T follicular helper cell (primary cell): ENCODE results near the gene VEGFB.

Experiments used
- DNase-seq: peaks from one replicate; pipeline ENCODE4 v3.0.0-alpha.2; 2020; ENCODE audit warnings: low read depth

Gene VEGFB

DNA sequence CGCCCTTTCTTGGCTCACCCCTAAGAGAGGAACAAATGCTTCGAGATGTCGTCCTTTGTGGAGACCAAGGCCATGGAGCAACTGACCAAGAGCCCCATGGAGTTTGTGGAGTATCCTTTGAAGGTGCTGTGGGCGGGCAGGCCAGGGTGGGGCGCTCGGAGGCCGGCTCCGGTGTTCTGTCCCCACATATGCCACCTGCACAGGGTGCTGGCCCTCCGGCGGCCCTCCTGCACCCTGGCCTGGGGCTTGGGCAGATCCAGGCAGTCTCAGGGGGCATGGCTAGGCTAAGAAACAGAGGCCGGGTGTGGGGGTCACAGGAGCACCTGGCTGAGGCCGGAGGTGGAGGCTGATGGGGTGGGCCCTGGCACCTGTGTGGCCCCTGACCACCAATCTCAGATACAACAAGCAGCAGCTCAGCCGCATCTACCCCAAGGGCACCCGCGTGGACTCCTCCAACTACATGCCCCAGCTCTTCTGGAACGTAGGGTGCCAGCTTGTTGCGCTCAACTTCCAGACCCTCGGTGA, 27.2 kb downstream of the VEGFB start:
- no peak for DNase-seq

DNA sequence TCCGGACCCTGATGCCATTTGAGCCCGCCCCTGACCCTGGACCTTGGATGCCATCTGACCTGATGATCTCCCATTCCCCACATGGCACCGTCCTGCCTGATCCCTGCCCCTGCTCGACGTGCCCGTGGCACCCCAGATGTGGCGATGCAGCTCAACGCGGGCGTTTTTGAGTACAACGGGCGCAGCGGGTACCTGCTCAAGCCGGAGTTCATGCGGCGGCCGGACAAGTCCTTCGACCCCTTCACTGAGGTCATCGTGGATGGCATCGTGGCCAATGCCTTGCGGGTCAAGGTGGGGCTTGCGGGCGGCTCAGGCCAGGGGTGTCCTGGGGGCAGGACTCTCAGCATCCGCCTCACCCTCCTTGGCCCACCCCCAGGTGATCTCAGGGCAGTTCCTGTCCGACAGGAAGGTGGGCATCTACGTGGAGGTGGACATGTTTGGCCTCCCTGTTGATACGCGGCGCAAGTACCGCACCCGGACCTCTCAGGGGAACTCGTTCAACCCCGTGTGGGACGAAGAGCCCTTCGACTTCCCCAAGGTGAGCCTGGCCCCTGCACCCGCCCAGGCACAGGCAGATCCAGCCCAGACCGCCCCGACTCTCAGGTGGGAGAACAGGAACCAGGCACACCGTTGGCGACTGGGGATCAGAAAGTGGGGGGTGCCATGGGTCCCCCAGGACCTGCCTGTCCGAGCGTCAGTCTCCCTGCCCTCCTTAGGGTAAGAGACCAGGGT, 28.1 kb downstream of the VEGFB start:
- no peak for DNase-seq

DNA sequence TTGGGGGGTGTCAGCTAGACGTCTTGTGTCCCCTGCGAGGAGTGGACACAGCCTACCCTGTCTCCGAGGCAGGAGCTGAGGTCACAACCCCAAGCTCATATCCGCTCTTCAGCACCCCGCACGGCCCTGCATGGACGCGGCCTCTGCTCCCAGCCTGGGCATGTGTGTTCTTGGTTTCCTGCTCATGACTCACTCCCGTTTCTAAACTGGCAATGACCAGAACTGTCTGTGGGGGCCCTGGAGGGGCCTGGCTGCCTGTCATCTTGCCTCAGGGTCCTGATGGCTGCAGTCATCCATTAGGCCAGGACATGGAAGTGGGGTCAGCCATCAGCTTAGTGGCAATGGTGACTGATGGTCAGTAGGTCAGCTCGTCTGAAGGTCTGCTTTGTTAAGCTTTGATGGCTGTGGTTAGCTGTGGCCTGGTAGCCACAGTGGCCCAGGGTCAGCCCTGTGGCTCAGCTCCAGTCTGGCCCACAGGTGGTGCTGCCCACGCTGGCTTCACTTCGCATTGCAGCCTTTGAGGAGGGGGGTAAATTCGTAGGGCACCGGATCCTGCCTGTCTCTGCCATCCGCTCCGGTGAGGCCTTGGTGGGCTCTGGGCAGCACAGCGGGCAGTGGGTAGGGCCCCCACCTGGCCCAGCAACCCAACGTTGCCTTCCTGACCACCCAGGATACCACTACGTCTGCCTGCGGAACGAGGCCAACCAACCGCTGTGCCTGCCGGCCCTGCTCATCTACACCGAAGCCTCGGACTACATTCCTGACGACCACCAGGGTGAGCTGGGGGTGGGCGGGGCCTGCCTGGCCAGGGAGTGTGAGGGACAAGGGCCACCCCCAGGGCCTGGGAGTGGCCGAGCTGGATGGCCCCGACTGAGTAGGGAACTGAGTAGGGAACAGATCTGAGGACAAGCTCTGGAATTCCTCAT, 28.9 kb downstream of the VEGFB start:
- DNase-seq, result no peak

DNA sequence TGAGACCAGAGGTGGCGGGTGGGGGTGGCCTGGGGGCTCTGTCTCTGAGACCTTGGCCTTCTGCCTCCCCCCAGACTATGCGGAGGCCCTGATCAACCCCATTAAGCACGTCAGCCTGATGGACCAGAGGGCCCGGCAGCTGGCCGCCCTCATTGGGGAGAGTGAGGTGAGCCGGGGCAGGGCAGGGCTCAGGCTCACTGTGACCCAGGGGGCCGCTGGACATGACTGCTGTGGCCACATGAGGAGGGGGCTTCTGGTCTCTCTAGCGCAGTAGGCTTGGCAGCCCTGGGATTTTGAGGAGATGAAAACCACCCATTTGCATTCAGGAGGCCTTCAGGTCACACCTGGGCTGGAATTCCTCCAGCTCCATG, 29.5 kb downstream of the VEGFB start:
- no peak for DNase-seq

DNA sequence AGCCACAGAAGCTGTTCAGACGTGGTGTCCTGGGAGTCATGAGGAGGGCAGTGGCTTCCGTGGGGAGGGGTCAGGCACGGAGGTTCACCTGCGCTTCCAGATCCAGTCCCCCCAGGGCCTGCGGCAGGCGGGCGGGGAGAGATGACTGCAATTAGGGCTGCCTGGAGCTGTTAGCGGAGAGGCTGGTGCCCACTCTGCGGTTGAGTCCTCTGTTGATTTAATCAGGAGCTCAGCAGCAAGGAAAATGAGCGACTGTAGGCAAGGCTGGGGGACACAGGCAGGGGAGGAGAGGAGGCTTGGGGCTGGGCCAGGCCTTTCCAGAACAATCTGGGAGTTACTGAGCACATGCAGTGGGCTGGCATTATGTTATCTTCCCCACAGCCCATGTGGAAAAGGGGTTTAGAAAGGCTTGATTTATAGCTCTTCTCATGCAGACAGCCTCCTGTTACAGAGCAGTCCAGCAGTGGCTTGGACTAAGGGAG, 30.0 kb downstream of the VEGFB start:
- no peak for DNase-seq

DNA sequence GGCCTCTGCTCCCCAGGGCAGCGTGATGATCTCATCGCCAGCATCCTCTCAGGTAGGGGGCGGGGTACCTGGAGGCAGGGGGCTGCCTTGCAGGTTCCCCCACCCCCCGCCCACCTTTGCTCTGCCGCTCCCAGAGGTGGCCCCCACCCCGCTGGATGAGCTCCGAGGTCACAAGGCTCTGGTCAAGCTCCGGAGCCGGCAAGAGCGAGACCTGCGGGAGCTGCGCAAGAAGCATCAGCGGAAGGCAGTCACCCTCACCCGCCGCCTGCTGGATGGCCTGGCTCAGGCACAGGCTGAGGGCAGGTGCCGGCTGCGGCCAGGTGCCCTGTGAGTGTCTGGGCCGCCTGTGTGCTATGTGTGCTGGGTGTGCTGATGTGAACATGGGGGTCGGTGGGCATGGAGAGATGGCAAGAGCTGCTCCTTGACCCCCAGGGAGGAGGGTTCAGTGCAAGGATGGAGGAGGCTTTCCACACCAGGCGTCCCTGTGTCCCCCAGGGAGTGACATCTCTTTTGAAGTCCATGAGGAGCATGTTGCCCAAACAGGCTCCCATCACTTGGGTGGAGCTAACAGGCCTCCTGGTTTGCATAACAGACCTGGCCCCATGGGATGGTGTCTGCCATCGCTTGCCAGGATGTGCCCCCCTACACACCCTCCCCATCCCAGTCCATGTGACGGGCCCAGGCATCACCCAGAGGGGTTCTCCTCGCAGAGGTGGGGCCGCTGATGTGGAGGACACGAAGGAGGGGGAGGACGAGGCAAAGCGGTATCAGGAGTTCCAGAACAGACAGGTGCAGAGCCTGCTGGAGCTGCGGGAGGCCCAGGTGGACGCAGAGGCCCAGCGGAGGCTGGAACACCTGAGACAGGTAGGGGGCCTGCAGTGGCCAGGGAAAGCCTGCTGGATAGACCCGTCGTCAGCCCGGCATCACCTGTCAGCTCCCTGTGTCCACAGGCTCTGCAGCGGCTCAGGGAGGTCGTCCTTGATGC, 31.1 kb downstream of the VEGFB start:
- no peak for DNase-seq

DNA sequence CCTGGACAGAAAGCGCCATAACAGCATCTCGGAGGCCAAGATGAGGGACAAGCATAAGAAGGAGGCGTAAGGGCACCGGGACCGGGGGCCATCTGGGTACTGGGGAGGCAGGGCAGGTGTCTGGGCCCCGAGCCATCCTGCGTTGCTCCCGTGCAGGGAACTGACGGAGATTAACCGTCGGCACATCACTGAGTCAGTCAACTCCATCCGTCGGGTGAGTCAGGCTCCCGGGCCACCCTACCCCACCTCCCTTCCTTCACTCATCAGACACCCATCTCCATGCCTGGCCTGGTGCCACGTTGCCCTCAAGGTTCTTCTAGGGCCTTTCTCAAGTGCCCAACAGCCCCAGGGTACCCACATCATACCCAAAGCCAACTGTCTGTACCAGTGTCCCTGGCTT, 32.0 kb downstream of the VEGFB start:
- no peak for DNase-seq

DNA sequence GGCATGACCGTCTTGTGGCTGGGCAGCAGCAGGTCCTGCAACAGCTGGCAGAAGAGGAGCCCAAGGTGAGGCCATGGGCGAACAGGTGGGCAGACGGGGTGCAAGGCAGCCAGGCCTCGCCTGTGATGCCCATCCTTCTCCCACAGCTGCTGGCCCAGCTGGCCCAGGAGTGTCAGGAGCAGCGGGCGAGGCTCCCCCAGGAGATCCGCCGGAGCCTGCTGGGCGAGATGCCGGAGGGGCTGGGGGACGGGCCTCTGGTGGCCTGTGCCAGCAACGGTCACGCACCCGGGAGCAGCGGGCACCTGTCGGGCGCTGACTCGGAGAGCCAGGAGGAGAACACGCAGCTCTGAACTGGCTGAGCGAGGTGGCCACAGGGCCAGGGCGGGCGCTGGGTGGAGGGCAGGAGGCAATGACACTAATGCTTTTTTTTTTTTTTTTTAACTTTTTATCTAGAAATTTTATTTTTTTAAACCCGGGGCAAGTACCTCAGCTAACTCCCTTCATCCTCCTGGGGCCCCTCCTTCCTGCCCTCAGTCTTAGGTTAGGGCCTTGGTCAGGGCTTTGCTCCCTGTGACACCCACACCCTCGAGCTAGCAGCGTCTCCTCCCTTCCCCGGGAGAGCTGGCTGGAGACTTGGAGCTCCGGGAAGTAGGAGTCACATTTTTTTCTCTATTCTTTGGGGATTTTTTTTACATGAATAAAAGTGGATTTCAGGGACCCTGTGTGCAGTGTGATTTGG, 33.0 kb downstream of the VEGFB start:
- no peak for DNase-seq

DNA sequence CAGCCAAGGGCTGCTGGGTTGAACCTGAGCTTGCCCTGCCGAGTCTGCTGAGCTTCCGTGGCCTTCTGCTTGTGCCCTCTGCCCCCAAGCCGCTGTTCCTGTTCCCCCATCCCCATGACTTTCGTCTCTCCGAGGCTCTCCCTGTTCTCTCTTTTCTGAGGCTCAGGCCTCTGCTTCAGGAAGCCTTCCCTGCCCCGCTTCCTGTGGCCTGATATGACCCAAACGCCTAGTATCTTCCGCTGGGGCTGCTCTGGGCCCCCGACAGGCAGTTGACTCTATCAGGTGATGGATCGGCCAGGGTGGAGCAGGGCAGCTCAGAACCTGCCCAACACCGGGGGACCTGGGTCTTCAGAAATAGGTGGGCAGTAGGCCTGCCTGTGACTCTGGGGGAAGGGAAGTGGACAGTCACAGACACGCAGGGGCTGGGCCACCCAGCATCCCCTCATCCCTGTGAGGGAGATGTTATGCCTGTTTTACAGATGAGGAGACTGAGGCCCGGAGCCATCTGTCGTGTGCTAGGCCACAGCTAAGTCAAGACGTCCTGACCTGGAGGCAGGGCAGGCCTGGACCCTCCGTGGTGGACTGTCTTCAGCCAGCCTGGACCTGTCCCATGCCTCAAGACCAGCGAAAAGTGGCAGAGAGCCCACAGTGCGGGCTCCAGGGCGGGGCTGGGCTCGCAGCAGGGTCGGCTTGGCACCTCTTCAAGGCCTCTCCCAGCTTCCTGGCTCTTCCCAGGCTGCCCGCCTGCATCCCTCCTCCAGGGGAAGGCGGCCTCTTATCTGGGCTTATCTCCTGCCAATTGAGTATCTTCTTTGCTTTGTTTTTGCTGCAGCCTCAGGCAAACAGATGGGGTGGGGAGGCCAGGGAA, 33.9 kb downstream of the VEGFB start:
- DNase-seq, result no peak

DNA sequence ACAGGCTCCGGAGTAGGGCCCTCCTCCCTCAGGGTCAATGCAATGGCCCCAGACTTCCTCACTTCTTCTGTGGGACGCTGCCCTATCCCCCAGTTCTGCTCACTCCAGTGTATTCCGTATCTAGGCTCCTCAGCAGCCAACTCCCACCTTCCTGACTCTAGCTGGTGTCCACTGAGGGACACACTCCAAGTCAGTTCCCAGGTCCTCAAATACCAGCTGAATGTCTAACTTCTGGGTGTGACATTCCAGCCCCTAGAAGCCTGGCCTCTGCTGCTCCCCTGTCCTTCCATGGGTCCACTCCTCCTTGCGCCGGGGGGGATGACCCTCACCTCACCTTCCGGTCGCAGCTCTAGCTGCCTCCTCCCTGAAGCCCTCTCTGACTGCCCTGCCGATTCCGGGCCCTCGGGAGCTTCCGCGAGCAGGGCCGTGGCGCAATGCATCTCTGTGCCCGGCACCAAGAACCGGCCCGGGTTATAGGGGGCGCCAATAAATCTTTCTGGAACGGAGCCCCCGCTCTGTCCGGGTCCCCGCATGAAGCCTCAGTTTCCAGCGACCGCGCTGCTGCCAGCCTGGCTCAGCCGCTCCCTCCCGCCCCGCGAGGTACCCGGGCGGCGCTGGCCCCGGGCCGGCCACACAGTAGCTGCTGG, 34.6 kb downstream of the VEGFB start:
- DNase-seq, result no peak

DNA sequence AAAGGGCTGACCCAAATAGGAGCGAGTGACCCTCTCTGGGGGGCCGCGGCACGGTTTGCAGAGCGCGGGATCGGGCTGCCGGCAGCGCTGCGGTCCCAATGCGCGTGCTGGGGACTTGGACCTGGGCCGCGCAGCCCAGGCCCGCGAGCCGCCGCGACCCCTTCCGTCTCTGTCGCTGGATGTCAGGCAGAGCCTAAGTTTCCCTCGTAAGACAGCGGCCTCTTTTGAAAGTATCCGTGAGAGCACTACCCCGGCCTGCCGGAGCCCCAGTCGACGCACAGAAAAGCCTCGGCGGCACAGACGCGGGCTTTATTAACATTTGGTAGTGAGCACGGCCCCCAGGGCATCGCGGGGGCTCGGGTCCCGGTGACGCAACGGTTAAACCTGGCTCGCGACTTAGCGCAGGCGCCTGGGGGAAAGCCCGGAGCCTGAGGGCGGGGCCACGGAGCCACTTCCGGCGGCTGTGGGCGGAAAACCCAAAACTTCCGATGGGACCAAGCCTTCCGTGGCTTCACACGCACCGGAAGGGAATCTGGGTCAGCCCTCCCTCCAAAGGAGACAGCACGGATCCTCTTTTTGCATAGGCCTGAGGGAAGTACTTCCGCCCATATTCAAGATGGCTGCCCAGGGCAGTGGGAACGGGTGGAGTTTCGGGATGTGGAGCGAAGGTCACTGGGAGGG, 35.3 kb downstream of the VEGFB start:
- peak; percentile 96 for DNase-seq

DNA sequence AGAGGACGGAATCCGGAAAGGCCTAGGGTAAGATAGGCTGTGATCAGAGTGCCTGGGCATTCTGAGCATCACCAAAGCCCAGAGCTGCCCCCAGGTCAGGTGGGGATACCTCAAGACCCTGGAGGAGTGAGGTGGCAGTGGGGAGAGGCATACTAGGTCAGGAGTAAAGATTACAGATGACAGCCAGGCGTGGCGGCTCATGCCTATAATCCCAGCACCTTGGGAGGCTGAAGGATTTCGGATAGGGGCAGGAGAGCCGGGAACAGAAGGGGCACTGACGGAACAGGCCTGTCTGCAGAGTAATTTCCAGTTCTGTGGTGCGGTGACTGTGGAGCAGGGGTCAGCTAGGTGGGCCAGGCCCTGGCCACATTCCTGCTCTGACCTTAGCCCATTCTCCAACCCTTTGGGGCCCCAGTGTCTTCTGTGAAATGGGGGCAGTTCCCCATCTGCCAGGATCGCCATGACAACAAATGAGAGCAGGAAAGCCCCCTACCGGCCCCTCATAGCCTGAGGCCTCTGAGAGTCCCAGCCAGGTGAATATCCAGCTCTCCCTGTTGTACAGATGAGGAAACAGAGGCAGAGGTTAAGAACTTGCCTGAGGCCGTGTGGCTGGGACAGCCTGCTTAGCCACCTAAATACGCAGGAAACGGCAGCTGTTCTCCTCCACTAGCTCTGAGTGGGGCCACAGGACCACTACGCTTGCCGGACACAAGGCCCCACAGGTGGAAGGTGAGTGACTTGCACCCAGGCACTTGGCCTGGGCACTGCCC, 40.8 kb downstream of the VEGFB start:
- DNase-seq, result no peak

DNA sequence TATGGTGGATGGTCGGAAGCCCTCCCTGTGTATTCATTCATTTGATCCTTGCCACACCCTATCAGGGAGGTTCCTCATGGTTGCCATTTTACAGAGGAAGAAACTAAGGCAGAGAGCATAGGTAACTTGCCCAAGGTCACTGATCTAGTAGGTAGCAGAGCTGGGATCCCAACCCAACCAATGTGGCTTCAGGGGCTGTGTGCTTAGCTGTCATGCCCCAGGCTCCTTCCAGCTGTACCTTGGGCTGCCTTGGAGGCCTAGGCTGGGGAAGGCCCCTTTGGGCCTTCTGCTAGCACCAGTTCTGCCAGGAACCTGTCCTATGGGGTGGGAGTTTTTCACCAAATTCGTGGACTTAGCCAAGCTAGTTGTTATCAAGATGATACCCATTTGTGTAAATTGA, 41.5 kb downstream of the VEGFB start:
- DNase-seq, result no peak

DNA sequence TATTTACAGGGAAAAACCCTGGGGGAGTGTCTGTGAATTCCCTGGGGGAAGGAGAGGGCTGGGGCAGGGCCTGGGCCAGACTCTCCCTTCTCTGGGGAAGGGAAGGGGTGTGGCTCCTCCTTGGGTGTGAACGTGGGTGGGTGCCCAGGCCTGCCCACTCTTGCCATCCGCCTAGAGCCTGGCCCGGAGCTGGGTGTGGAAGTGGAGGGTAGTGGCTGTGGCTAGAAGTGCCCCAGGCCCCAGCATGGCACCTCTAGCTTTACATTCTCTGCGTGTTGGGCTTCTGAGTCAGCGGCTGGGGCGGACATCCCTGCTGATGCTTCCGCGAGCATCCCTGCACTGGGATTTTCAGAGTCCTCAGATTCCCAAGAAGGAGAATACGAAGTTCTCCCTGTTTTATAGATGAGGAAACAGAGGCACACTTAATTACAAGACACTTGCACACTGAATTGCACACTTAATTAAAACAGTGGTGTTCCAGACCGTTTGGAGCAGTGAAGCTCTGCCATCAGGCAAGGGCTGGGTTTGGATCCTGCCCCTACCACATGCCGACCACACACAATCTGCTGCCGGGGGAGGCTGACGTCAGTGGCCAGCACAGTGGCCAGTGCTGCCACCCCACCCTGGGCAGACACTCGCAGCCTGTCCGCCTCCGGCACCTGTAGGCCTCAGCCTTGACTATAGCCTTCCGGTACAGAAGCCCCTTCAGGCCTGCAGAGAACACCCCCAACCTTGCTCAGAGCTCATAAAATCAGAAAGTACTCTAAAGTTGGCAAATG, 42.5 kb downstream of the VEGFB start:
- no peak for DNase-seq

DNA sequence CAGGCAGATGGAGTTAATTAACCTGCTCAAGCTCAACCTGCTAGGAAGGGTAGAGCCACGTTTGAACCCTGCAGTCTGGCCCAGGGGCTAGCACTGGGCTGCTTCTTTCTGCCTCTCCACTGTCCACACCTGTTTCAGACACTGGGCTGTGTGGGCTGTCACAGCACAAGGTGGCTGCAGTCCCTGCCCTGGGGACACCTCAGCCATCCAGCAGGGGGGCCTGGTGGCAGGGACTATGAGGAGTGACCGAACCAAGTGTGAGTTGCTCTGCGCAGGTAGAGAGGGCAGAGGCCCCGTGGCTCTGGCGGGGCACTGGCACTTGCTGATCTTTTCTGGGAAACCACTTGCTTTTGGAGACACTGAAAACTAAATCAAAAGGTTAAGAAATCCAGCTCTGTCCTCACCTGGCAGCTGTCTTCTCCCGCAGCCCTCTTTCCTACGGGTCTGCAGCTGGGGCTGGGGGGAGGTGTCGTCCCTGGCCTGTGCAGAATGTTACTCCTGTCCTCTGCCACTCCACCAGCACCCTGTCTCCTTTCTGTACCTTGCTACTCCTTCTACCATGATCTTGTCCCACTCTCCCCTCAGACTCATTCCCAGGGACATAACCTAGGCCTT, 44.3 kb downstream of the VEGFB start:
- no peak for DNase-seq

DNA sequence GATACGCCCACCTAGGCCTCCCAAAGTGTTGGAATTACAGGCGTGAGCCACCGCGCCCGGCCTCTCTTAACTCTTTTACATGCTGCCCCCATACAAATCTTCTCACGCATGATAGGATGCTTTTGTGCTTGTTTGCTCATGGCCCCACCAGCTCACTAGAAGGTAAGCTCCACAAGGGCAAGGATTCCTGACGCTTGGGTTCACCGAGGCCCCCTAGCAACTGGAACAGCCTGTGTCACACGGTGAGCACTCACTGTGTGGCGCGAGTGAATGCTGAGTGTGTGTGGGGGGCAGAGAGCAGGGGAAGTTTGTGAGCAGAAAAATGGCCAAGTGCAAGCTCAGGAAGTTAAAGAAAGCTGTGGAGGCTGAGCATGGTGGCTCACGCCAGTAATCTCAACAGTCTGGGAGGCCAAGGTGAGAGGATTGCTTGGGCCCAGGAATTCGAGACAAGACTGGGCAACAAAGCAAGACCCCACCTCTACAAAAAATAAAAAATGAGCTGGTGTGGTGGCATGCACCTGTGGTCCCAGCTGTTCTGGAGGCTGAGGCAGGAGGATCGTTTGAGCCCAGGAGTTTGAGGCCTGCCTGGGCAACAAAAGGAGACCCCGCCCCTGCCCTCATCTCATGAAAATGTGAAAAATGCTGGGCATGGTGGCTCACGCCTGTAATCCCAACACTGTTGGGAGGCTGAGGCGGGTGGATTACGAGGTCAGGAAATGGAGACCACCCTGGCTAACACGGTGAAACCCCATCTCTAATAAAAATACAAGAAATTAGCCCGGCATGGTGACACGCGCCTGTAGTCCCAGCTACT, 47.8 kb downstream of the VEGFB start:
- no peak for DNase-seq
